ENCODE measurements around the gene NAA10. TPM values are rescaled to one million over a fixed set of nuclear protein-coding genes. Genes with fewer than 3 reads are reported as not detected.

The NAA10 gene
- total and polyA plus RNA-seq, 2 experiments from 2014 or later, result 83.5 to 118 TPM

DNA sequence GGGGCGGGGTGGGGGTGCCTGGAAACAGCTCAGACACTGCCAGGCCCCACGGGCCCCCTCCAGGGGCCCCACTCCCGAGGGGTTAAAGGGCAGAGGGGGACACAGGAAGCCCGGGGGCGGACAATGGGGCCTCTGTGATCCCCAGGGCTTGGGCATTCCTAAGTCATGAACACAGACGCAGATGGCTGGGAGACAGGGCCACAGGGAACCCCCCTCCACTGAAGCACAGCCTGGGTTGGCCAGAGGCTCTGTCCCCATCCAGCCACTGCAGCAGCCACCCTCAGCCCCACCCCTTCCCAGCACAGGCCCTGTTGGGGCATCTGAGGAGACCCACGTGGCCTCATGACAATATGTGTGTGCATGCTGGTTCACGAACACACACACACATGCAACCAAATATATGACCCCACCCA, 52.7 kb downstream of the NAA10 start:
- peaks cover 22% of the 10 kb centered on the region for H3K27me3 ChIP-seq
- TF ChIP-seq, protein P1, sequence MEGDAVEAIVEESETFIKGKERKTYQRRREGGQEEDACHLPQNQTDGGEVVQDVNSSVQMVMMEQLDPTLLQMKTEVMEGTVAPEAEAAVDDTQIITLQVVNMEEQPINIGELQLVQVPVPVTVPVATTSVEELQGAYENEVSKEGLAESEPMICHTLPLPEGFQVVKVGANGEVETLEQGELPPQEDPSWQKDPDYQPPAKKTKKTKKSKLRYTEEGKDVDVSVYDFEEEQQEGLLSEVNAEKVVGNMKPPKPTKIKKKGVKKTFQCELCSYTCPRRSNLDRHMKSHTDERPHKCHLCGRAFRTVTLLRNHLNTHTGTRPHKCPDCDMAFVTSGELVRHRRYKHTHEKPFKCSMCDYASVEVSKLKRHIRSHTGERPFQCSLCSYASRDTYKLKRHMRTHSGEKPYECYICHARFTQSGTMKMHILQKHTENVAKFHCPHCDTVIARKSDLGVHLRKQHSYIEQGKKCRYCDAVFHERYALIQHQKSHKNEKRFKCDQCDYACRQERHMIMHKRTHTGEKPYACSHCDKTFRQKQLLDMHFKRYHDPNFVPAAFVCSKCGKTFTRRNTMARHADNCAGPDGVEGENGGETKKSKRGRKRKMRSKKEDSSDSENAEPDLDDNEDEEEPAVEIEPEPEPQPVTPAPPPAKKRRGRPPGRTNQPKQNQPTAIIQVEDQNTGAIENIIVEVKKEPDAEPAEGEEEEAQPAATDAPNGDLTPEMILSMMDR (IDR thresholded peaks at IDR 0.05; ENCODE audit: poor library complexity), result no peak
- TF ChIP-seq EZH2 (IDR thresholded peaks at IDR 0.05; ENCODE audit: borderline replicate concordance), result no peak
- no peak for TF ChIP-seq EZH2phosphoT487 (IDR thresholded peaks at IDR 0.05; ENCODE audit: low read depth, severe bottlenecking, unreplicated experiment)

DNA sequence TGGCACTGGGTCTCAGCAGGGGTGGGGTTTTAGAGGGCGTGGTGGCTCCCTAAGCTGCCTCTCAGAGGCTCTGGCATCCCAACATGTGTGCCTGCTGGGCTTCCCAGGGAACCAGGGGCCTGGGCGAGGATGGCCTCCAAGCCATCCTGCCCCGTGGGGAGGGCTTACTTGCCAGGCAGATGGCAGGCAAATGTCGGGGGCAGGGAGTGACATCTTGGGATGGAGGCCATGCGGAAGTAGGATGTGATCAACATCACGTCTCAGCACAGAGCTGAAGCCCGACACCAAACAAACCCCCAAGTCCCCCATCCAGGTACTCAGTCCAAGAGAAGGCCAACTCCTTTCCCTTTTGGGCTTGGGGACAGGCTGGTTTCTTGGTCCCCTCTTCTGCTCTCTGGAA, 53.6 kb downstream of the NAA10 start:
- TF ChIP-seq EZH2phosphoT487 (IDR thresholded peaks at IDR 0.05; ENCODE audit: low read depth, severe bottlenecking, unreplicated experiment) (no peak), EZH2 (IDR thresholded peaks at IDR 0.05; ENCODE audit: borderline replicate concordance) (no peak)
- TF ChIP-seq, protein P1 (IDR thresholded peaks at IDR 0.05; ENCODE audit: poor library complexity), result no peak
- H3K9me2 ChIP-seq (replicated peaks; ENCODE audit: insufficient read depth), result no peaks in the 10 kb centered on the region
- H3K27ac ChIP-seq, result no peak overlapping the region
- no peaks in the 10 kb centered on the region for H3K36me3 ChIP-seq (replicated peaks; ENCODE audit: insufficient read depth, low read depth)
- H3K79me2 ChIP-seq, result no peaks in the 10 kb centered on the region
- peaks cover 17% of the 10 kb centered on the region for H3K27me3 ChIP-seq
- H3K4me2 ChIP-seq, result no peak overlapping the region
- no peak overlapping the region for H2AFZ ChIP-seq
- H3K9me3 ChIP-seq (ENCODE audit: low read depth), result no peaks in the 10 kb centered on the region
- no peaks in the 10 kb centered on the region for H3K4me1 ChIP-seq (ENCODE audit: insufficient read depth)
- no peak for DNase-seq (ENCODE audit: low spot score)
- WGBS (ENCODE audit: low lambda C conversion rate, missing lambda C conversion rate), result 79% methylated on average over 7 of the region's 7 CpGs
- no peaks in the 10 kb centered on the region for H4K20me1 ChIP-seq (ENCODE audit: insufficient read depth, poor library complexity, severe bottlenecking)
- no peak overlapping the region for H3K4me3 ChIP-seq

More for the DNA sequence above, 52.7 kb downstream of the NAA10 start:
- H3K36me3 ChIP-seq (replicated peaks; ENCODE audit: insufficient read depth, low read depth), result no peaks in the 10 kb centered on the region
- H3K9me2 ChIP-seq (replicated peaks; ENCODE audit: insufficient read depth), result no peaks in the 10 kb centered on the region
- no peak for DNase-seq (ENCODE audit: low spot score)
- no peaks in the 10 kb centered on the region for H3K79me2 ChIP-seq
- no peaks in the 10 kb centered on the region for H4K20me1 ChIP-seq (ENCODE audit: insufficient read depth, poor library complexity, severe bottlenecking)
- H3K4me2 ChIP-seq, result no peak overlapping the region
- H2AFZ ChIP-seq, result no peak overlapping the region
- no peaks in the 10 kb centered on the region for H3K4me1 ChIP-seq (ENCODE audit: insufficient read depth)
- H3K9me3 ChIP-seq (ENCODE audit: low read depth), result no peaks in the 10 kb centered on the region
- H3K27ac ChIP-seq, result no peak overlapping the region
- H3K4me3 ChIP-seq, result no peak overlapping the region
- WGBS (ENCODE audit: low lambda C conversion rate, missing lambda C conversion rate), result 70% methylated on average over 4 of the region's 8 CpGs

DNA sequence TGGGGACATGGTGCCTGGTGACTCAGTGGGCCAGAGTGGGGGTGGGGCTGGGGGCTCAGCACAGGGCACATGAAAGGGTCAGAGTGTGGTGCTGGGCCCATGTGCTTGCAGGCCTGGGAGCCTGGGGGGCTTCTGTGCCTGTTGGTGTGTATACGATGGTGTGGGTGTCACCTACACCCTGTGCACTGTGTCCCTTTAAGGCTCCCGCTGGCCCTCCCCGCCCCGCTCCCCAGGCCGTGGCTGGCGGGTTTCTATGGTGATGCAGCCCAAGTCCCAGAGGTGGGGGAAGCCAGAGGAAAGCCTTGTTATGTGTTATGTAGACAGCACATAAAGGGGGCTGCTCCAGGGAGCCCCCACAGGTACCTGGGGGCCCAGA, 54.4 kb downstream of the NAA10 start:
- H3K9me2 ChIP-seq (replicated peaks; ENCODE audit: insufficient read depth), result no peaks in the 10 kb centered on the region
- DNase-seq (ENCODE audit: low spot score), result no peak
- WGBS (ENCODE audit: low lambda C conversion rate, missing lambda C conversion rate), result 36% methylated on average over 4 of the region's 6 CpGs
- H3K27ac ChIP-seq, result no peak overlapping the region
- H3K4me2 ChIP-seq, result no peak overlapping the region
- no peak overlapping the region for H3K4me3 ChIP-seq
- no peaks in the 10 kb centered on the region for H4K20me1 ChIP-seq (ENCODE audit: insufficient read depth, poor library complexity, severe bottlenecking)
- no peak overlapping the region for H2AFZ ChIP-seq
- peaks cover 16% of the 10 kb centered on the region for H3K27me3 ChIP-seq
- no peaks in the 10 kb centered on the region for H3K79me2 ChIP-seq
- no peaks in the 10 kb centered on the region for H3K36me3 ChIP-seq (replicated peaks; ENCODE audit: insufficient read depth, low read depth)
- H3K4me1 ChIP-seq (ENCODE audit: insufficient read depth), result no peaks in the 10 kb centered on the region
- H3K9me3 ChIP-seq (ENCODE audit: low read depth), result no peaks in the 10 kb centered on the region
- TF ChIP-seq EZH2 (IDR thresholded peaks at IDR 0.05; ENCODE audit: borderline replicate concordance), result no peak
- TF ChIP-seq, protein P1 (IDR thresholded peaks at IDR 0.05; ENCODE audit: poor library complexity), result no peak
- TF ChIP-seq EZH2phosphoT487 (IDR thresholded peaks at IDR 0.05; ENCODE audit: low read depth, severe bottlenecking, unreplicated experiment), result no peak

All from hepatocyte (in vitro differentiated cells).